GM18867 (cell line): ENCODE data around the gene RRP1.
"Not testable (repeated sequence)": the region's sequence is repeated elsewhere in the genome, so short reads cannot be mapped to it uniquely, and the experiment has no call there.

Experiments
- ATAC-seq: cut with Tn5 transposase; IDR thresholded peaks from one replicate; pipeline ENCODE4 v1.9.1; 2021; ENCODE audit warnings: mild to moderate bottlenecking, moderate library complexity; ENCODE audit not compliant: unreplicated experiment

RRP1 gene

GRCh38 chr21:43815107-43815613 lies 25.8 kb downstream of the RRP1 start:
- ATAC-seq, result no peak

GRCh38 chr21:43815991-43816390 lies 26.6 kb downstream of the RRP1 start:
- no peak for ATAC-seq

GRCh38 chr21:43816611-43817071 lies 27.3 kb downstream of the RRP1 start:
- no peak for ATAC-seq

GRCh38 chr21:43817157-43818086 lies 28.0 kb downstream of the RRP1 start:
- ATAC-seq, result no peak

- ATAC-seq, result no peak
These were observed 29.3 kb downstream of the RRP1 start for GRCh38 chr21:43818685-43819084.

GRCh38 chr21:43819511-43820405 lies 30.4 kb downstream of the RRP1 start:
- ATAC-seq, result no peak

- no peak for ATAC-seq
These were observed 31.1 kb downstream of the RRP1 start for GRCh38 chr21:43820466-43820865.

GRCh38 chr21:43822166-43822565 lies 32.8 kb downstream of the RRP1 start:
- not testable (repeated sequence) for ATAC-seq

GRCh38 chr21:43822741-43823140 lies 33.4 kb downstream of the RRP1 start:
- not testable (repeated sequence) for ATAC-seq

GRCh38 chr21:43824333-43825241 lies 35.2 kb downstream of the RRP1 start:
- no peak for ATAC-seq

DNA sequence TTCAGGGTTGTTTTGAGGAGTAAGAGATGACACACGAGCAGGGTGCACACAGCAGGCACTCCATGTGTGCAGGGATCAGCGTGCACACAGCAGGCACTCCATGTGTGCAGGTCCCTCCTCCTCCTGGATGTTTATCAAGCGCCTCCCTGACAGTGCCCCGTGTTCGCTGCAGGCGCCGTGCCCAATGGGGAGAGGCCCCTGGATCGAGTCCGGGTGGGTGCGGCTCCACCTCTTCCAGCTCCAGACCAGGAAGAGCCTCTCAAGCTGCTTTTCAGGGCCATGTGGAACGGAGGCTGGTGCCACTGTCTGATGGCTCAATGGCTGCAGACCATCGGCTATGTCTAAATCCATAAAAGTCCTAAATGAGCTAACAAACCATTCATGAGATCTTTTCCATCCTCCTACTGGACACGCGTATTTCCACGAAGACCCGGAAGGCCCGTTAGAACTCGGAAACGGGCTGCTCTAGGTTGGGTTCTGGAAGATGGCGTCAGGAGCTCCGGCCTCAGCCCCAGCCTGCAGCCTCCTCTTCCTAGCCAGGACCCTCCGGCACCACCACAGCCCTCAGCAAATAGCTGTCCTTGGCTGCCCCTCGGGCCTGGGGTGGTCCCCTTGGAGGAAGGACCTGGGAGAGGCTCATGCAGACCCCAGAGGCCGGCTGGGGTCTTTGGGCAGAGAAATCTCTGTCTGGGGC lies 36.0 kb downstream of the RRP1 start:
- ATAC-seq, result no peak

DNA sequence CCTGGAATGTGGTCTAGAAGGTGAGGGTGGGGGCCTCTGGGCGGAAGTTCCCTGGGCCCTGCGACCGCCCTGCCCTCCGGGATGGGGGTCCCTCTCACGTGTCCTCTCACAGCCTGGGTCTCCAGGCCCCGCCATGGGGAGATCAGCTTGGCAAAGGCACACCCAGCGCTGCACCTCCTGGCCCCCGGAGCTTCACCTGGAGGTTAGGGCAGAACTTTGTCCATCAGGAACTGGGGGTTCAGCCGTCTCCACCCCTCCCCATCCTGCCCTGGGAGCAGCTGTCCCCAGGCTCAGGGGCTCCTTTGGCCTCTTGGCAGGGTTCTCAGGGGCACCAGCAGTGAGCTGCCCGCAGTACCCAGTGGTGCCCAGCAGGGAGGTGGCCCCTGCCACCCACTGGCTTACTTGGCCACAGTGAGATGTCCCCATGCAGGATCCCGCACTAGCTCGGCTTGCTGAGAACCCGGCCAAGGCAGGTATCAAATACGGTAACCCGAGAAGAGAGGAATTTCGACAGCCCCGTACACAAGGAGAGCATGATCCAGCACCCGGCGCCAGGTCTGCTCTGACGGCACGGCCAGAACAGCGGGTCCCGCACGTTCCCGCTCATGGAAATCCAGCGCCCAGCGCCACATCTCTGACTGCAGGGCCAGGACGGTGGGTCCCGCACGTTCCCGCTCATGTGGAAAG lies 36.7 kb downstream of the RRP1 start:
- no peak for ATAC-seq

GRCh38 chr21:43826623-43826974 lies 37.2 kb downstream of the RRP1 start:
- ATAC-seq, result no peak

- no peak for ATAC-seq
These were observed 37.7 kb downstream of the RRP1 start for GRCh38 chr21:43827015-43827611.

DNA sequence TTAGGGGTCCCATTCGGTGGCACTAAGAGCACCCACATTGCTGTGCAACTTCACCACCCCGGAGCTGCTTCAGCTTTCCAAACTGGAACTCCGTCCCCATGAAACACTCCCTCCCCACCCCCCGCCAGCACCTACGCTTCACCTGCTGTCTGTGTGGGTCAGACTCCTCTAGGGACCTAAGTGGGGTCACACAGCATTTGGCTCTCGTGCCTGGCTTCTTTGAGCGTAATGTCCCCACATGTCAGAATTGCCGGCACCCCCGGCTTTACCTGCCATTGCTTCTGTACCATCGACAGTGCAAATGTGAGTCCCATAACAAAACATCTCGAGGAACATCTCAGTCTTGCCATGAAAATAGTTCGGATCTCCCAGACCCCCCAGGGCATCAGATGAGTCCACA lies 39.8 kb downstream of the RRP1 start:
- ATAC-seq, result no peak

DNA sequence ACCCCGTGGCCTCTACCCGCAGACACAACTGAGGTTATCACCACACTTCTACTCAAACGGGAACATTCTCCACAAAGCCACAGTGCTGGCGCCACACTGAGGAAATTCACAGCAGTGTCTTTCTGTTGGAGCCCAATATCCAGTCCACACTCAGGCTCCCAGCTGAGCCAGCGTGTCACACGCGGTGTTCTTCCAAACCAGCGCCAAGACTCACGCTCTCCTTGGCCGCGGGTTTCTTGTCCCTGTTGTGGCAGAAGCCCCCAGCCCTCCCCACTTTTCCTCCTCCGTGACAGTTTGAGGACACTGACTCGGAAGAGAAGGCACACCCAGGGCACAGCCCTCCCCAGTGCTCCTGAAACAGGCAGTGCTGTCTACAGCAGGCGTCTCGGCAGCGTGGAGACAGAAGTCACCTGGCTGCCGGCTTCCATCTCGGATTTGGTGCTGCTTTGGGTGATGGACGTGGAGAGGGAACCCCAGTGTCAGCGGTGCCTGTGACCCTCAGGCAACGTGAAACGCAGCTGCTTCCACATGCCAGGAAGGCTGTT lies 40.3 kb downstream of the RRP1 start:
- ATAC-seq, result no peak

DNA sequence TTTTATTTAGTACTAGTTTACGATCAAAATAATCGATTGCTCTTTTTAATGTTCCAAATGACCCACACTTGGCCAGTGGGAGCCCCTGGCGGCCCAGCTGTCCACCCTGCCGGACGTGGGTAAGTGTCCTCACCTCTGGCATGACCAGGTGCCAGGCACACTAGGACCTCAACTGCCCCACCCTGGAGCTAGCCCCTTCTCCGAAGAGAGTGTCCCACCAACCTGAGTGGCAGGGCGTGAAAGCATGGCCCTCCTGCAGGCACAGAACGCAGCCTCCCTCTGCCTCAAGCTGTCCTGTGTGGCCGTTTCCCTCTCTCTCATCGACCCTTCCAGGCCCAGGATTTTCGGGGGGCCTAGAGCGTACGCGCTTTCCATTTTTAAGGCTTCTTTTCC lies 42.8 kb downstream of the RRP1 start:
- ATAC-seq, result no peak

DNA sequence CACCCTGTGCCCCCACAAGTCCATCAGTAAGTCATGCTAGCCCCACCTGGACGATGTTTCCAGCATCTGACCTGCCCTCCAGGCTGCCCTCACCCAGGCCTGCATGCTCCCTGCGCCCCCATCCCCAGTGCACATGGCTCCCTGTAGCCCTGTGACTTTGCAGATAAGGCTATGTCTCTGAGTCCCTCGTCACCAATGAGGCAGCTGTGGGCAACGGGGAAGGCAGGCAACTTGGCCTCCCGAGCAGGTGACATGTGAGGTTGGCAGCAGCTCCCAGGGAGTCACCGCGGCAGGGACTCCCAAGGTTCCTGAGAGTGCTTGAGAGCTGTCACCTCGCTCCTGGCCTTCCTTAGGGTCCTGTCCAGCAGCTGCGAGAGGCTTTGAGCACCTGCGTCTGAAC lies 43.3 kb downstream of the RRP1 start:
- ATAC-seq, result no peak
